ENCODE measurements around the gene KBTBD8. TPM values are rescaled to one million over a fixed set of nuclear protein-coding genes. Genes with fewer than 3 reads are reported as not detected.

KBTBD8 gene
- total and polyA plus RNA-seq, 2 of the 13 experiments (the other 11 are each of a cell fraction or from before 2014, with no cell fraction given), result 1.1 to 7.6 TPM

- TF ChIP-seq, protein P1, sequence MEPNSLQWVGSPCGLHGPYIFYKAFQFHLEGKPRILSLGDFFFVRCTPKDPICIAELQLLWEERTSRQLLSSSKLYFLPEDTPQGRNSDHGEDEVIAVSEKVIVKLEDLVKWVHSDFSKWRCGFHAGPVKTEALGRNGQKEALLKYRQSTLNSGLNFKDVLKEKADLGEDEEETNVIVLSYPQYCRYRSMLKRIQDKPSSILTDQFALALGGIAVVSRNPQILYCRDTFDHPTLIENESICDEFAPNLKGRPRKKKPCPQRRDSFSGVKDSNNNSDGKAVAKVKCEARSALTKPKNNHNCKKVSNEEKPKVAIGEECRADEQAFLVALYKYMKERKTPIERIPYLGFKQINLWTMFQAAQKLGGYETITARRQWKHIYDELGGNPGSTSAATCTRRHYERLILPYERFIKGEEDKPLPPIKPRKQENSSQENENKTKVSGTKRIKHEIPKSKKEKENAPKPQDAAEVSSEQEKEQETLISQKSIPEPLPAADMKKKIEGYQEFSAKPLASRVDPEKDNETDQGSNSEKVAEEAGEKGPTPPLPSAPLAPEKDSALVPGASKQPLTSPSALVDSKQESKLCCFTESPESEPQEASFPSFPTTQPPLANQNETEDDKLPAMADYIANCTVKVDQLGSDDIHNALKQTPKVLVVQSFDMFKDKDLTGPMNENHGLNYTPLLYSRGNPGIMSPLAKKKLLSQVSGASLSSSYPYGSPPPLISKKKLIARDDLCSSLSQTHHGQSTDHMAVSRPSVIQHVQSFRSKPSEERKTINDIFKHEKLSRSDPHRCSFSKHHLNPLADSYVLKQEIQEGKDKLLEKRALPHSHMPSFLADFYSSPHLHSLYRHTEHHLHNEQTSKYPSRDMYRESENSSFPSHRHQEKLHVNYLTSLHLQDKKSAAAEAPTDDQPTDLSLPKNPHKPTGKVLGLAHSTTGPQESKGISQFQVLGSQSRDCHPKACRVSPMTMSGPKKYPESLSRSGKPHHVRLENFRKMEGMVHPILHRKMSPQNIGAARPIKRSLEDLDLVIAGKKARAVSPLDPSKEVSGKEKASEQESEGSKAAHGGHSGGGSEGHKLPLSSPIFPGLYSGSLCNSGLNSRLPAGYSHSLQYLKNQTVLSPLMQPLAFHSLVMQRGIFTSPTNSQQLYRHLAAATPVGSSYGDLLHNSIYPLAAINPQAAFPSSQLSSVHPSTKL (CRISPR knock-in tag; IDR thresholded peaks at IDR 0.05), result 0 out of 2 replicates have a peak, but pooled peaks have one; percentile 24
- no peak for TF ChIP-seq SRSF4 (IDR thresholded peaks at IDR 0.05; ENCODE audit: low read depth, low read length, poor library complexity, severe bottlenecking)
- no peak for TF ChIP-seq ZBTB21 (CRISPR knock-in tag; IDR thresholded peaks at IDR 0.05)
- TF ChIP-seq, protein P2, sequence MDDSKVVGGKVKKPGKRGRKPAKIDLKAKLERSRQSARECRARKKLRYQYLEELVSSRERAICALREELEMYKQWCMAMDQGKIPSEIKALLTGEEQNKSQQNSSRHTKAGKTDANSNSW (CRISPR knock-in tag; IDR thresholded peaks at IDR 0.05; ENCODE audit: borderline replicate concordance), result no peak
- TF ChIP-seq, protein P3, sequence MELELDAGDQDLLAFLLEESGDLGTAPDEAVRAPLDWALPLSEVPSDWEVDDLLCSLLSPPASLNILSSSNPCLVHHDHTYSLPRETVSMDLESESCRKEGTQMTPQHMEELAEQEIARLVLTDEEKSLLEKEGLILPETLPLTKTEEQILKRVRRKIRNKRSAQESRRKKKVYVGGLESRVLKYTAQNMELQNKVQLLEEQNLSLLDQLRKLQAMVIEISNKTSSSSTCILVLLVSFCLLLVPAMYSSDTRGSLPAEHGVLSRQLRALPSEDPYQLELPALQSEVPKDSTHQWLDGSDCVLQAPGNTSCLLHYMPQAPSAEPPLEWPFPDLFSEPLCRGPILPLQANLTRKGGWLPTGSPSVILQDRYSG (CRISPR knock-in tag; IDR thresholded peaks at IDR 0.05), result no peak
- TF ChIP-seq SMC3 (IDR thresholded peaks at IDR 0.05; ENCODE audit: low read length), result peak; percentile 48
- no peak for TF ChIP-seq POLR2G (IDR thresholded peaks at IDR 0.05; ENCODE audit: low read depth, low read length)
- TF ChIP-seq REPIN1 (CRISPR knock-in tag; IDR thresholded peaks at IDR 0.05; ENCODE audit: borderline replicate concordance, low read depth), result no peak
- no peak for TF ChIP-seq NFRKB (IDR thresholded peaks at IDR 0.05)
- TF ChIP-seq, protein P4, sequence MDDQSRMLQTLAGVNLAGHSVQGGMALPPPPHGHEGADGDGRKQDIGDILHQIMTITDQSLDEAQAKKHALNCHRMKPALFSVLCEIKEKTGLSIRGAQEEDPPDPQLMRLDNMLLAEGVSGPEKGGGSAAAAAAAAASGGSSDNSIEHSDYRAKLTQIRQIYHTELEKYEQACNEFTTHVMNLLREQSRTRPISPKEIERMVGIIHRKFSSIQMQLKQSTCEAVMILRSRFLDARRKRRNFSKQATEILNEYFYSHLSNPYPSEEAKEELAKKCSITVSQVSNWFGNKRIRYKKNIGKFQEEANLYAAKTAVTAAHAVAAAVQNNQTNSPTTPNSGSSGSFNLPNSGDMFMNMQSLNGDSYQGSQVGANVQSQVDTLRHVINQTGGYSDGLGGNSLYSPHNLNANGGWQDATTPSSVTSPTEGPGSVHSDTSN (CRISPR knock-in tag; IDR thresholded peaks at IDR 0.05; ENCODE audit: borderline replicate concordance), result no peak
- TF ChIP-seq RNF219 (CRISPR knock-in tag; IDR thresholded peaks at IDR 0.05), result no peak
- TF ChIP-seq SAP130 (CRISPR knock-in tag; IDR thresholded peaks at IDR 0.05; ENCODE audit: low read depth), result 0 out of 2 replicates have a peak, but pooled peaks have one; percentile 25
- TF ChIP-seq ZNF335 (CRISPR knock-in tag; IDR thresholded peaks at IDR 0.05), result no peak
- peak; percentile 76 for TF ChIP-seq STAG1 (CRISPR knock-in tag; IDR thresholded peaks at IDR 0.05)
- peak; percentile 66 for TF ChIP-seq XRCC5 (optimal IDR thresholded peaks at IDR 0.05; ENCODE audit: low read length)
These were observed 26.1 kb upstream of the KBTBD8 start (continued) for GRCh38 chr3:66971891-66972551.

All from HepG2 (cell line).